DOHH2 (cell line): Measurements from ENCODE around the gene APAF1.

ENCODE experiments used
- CTCF ChIP-seq: fragments of 200-600 bp; sonication (generic); IDR thresholded peaks from one replicate; pipeline ENCODE4 v1.5.1; 2014; ENCODE audit warnings: antibody characterized with exemption, mild to moderate bottlenecking, low read depth, low read length; ENCODE audit not compliant: poor library complexity, severe bottlenecking
- EZH2phosphoT487 ChIP-seq: fragments of 200-600 bp; sonication (generic); IDR thresholded peaks from 2 replicates; pipeline ENCODE4 v1.6.1; 2017; ENCODE audit warnings: borderline replicate concordance, mild to moderate bottlenecking, antibody characterized with exemption, low read length, moderate library complexity, mixed read lengths

DNA sequence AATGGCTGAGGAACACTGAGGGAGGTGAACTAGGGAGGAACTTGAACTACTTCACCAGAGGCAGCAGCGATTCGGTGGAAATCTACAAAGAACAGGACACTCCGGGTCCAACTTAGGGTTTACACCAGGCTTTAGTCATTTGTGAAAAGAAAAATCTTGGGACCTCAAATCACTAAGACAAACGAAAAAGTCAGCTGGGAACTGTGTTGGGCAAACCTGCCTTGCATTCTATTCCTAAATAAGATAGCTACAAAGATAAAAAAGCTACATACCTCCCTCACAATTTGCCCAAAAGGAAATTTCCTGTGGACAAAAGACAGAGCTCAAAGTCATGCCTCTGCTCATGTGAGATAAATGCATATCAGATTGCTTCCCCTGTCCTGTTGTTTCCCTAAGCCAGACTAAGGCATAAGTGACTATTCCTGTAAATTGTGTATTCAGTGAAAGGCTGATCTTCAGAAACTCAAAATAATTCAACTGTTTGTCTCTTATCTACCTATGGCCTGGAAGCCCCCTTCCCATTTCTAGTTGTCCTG, 106.6 kb downstream of the APAF1 start:
- TF ChIP-seq CTCF: no peak
- TF ChIP-seq EZH2phosphoT487: no peak
